ENCODE measurements around the gene TCF19.
A peak's percentile ranks its signal among the peaks of the same experiment; 100 is the strongest.
"Not testable (repeated sequence)": the region's sequence is repeated elsewhere in the genome, so short reads cannot be mapped to it uniquely, and the experiment has no call there.

The TCF19 gene

GRCh38 chr6:31178143-31179041 is 20.0 kb downstream of the TCF19 start:
- FAIRE-seq (peak; percentile 64), DNase-seq (ENCODE audit: insufficient read length, low spot score) (no peak)
- no peak for TF ChIP-seq SPI1 (IDR thresholded peaks at IDR 0.05; ENCODE audit: low read depth, low read length)
- no peak for TF ChIP-seq POU2F2 (IDR thresholded peaks at IDR 0.05; ENCODE audit: low read depth, low read length)

GRCh38 chr6:31179042-31179386 is 20.6 kb downstream of the TCF19 start:
- TF ChIP-seq PAX5 (IDR thresholded peaks at IDR 0.05; ENCODE audit: insufficient read depth, low read length, severe bottlenecking) (no peak), TAF1 (IDR thresholded peaks at IDR 0.05; ENCODE audit: low read depth, low read length) (no peak), POLR2AphosphoS5 (IDR thresholded peaks at IDR 0.05; ENCODE audit: low read depth, low read length) (no peak), POU2F2 (IDR thresholded peaks at IDR 0.05; ENCODE audit: low read depth, low read length) (no peak), POLR2A (IDR thresholded peaks at IDR 0.05; ENCODE audit: low read depth, low read length) (no peak), SPI1 (IDR thresholded peaks at IDR 0.05; ENCODE audit: low read depth, low read length) (no peak)
- DNase-seq (ENCODE audit: insufficient read length, low spot score) (no peak), FAIRE-seq (peak; percentile 43)

- FAIRE-seq, result no peak
- DNase-seq (ENCODE audit: insufficient read length, low spot score), result no peak
- no peak for TF ChIP-seq POLR2A (IDR thresholded peaks at IDR 0.05; ENCODE audit: low read depth, low read length)
- no peak for TF ChIP-seq POLR2AphosphoS5 (IDR thresholded peaks at IDR 0.05; ENCODE audit: low read depth, low read length)
- no peak for TF ChIP-seq POU2F2 (IDR thresholded peaks at IDR 0.05; ENCODE audit: low read depth, low read length)
- TF ChIP-seq PAX5 (IDR thresholded peaks at IDR 0.05; ENCODE audit: insufficient read depth, low read length, severe bottlenecking), result no peak
- no peak for TF ChIP-seq TAF1 (IDR thresholded peaks at IDR 0.05; ENCODE audit: low read depth, low read length)
- no peak for TF ChIP-seq SPI1 (IDR thresholded peaks at IDR 0.05; ENCODE audit: low read depth, low read length)
Observed at GRCh38 chr6:31179896-31180295, 21.5 kb downstream of the TCF19 start.

DNA sequence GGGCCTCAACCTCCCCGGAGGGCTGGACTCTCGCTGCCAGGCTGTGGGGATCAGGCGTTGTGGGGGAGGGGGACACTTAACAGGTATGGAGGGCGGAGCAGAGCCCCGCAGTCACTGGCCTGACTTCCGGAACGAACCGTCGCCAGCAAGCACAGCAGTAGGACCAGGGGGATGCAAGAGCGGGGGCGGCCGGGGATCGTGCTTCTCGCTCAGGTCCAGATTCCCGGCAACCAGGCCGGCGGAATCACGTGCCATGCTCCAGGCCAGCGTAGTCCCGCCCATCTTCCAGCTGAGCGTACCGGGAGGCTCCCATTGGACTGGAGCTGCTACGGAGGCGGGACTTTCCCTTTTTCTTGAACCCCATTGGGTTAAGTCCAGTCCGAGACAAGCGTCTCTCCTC is 22.1 kb downstream of the TCF19 start:
- TF ChIP-seq POU2F2 (IDR thresholded peaks at IDR 0.05; ENCODE audit: low read depth, low read length) (no peak), PAX5 (IDR thresholded peaks at IDR 0.05; ENCODE audit: insufficient read depth, low read length, severe bottlenecking) (no peak), SPI1 (IDR thresholded peaks at IDR 0.05; ENCODE audit: low read depth, low read length) (no peak), POLR2A (IDR thresholded peaks at IDR 0.05; ENCODE audit: low read depth, low read length) (no peak), POLR2AphosphoS5 (IDR thresholded peaks at IDR 0.05; ENCODE audit: low read depth, low read length) (no peak), TAF1 (IDR thresholded peaks at IDR 0.05; ENCODE audit: low read depth, low read length) (no peak)
- DNase-seq (ENCODE audit: insufficient read length, low spot score) (no peak), FAIRE-seq (no peak)

DNA sequence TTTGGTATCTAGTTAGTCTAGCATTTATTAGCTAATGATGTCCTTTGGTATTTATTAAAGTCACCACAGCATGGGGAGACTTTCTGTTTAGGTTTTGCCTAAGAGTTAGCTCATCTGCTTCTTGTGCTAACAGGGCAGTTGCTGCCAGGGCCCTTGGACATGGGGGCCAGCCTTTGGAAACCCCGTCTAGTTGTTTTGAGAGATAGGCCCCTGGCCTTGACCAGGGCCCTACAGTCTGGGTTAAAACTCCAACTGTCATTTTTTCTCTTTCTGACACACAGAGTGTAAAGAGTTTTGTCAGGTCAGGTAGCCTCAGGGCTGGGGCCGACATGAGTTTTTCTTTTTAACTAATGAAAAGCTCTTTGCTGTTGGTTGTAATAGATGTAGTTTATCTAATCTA is 24.9 kb downstream of the TCF19 start:
- not testable (repeated sequence) for DNase-seq (ENCODE audit: insufficient read length, low spot score); FAIRE-seq

- not testable (repeated sequence) for DNase-seq (ENCODE audit: insufficient read length, low spot score); FAIRE-seq
Observed at GRCh38 chr6:31183859-31184258, 25.5 kb downstream of the TCF19 start.

DNA sequence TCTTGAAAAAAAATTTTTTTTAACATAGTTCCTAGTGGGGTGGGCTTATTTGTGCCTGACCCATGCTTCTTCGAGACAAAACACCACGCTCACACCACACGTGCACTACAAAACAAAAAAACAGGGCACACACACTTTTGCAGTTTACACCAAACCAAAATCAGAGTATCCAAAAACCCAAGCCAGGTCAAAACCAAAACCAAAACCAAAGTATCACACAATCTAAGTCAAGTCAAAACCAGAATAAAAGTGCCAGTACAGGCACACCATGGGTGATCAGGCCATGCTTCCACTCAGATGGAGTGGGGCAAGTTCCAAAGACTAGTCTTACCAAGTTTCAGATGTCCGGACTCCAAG is 27.3 kb downstream of the TCF19 start:
- FAIRE-seq, result peak; percentile 20
- not testable (repeated sequence) for DNase-seq (ENCODE audit: insufficient read length, low spot score)

GRCh38 chr6:31186052-31186734 is 27.8 kb downstream of the TCF19 start:
- no peak for DNase-seq (ENCODE audit: insufficient read length, low spot score)
- peak; percentile 69 for FAIRE-seq
- TF ChIP-seq POU2F2 (IDR thresholded peaks at IDR 0.05; ENCODE audit: low read depth, low read length) (no peak), PAX5 (IDR thresholded peaks at IDR 0.05; ENCODE audit: insufficient read depth, low read length, severe bottlenecking) (no peak), SPI1 (IDR thresholded peaks at IDR 0.05; ENCODE audit: low read depth, low read length) (no peak), POLR2A (IDR thresholded peaks at IDR 0.05; ENCODE audit: low read depth, low read length) (no peak), TAF1 (IDR thresholded peaks at IDR 0.05; ENCODE audit: low read depth, low read length) (no peak), POLR2AphosphoS5 (IDR thresholded peaks at IDR 0.05; ENCODE audit: low read depth, low read length) (no peak)

GRCh38 chr6:31187780-31188194 is 29.4 kb downstream of the TCF19 start:
- DNase-seq (ENCODE audit: insufficient read length, low spot score), result no peak
- no peak for FAIRE-seq

GRCh38 chr6:31189223-31189622 is 30.8 kb downstream of the TCF19 start:
- not testable (repeated sequence) for FAIRE-seq; DNase-seq (ENCODE audit: insufficient read length, low spot score)

More at GRCh38 chr6:31187780-31188194, 29.4 kb downstream of the TCF19 start:
- TF ChIP-seq POLR2AphosphoS5 (IDR thresholded peaks at IDR 0.05; ENCODE audit: low read depth, low read length) (no peak), SPI1 (IDR thresholded peaks at IDR 0.05; ENCODE audit: low read depth, low read length) (no peak), PAX5 (IDR thresholded peaks at IDR 0.05; ENCODE audit: insufficient read depth, low read length, severe bottlenecking) (no peak), TAF1 (IDR thresholded peaks at IDR 0.05; ENCODE audit: low read depth, low read length) (no peak), POLR2A (IDR thresholded peaks at IDR 0.05; ENCODE audit: low read depth, low read length) (no peak), POU2F2 (IDR thresholded peaks at IDR 0.05; ENCODE audit: low read depth, low read length) (no peak)

- FAIRE-seq (no peak), DNase-seq (ENCODE audit: insufficient read length, low spot score) (no peak)
- TF ChIP-seq TAF1 (IDR thresholded peaks at IDR 0.05; ENCODE audit: low read depth, low read length), result no peak
- TF ChIP-seq SPI1 (IDR thresholded peaks at IDR 0.05; ENCODE audit: low read depth, low read length), result no peak
- no peak for TF ChIP-seq PAX5 (IDR thresholded peaks at IDR 0.05; ENCODE audit: insufficient read depth, low read length, severe bottlenecking)
- TF ChIP-seq POU2F2 (IDR thresholded peaks at IDR 0.05; ENCODE audit: low read depth, low read length), result no peak
- no peak for TF ChIP-seq POLR2AphosphoS5 (IDR thresholded peaks at IDR 0.05; ENCODE audit: low read depth, low read length)
- no peak for TF ChIP-seq POLR2A (IDR thresholded peaks at IDR 0.05; ENCODE audit: low read depth, low read length)
Observed at GRCh38 chr6:31190488-31190887, 32.1 kb downstream of the TCF19 start.

Measured in GM12891 (cell line).